Measurements from ENCODE around the gene HYAL3. TPM values are rescaled to one million over a fixed set of nuclear protein-coding genes. Genes with fewer than 3 reads are reported as not detected.
A peak's percentile ranks its signal among the peaks of the same experiment; 100 is the strongest.

HYAL3 gene
- total and polyA plus RNA-seq, 2 of the 13 experiments (the other 11 are each of a cell fraction or from before 2014, with no cell fraction given), result 5.5 to 10.4 TPM

GRCh38 chr3:50319894-50320625 is 20.9 kb upstream of the HYAL3 start (continued):
- no peak for TF ChIP-seq GPN1 (CRISPR knock-in tag; IDR thresholded peaks at IDR 0.05; ENCODE audit: borderline replicate concordance)
- TF ChIP-seq ARNT2 (CRISPR knock-in tag; IDR thresholded peaks at IDR 0.05; ENCODE audit: low read depth), result no peak
- no peak for TF ChIP-seq ZNF605 (CRISPR knock-in tag; IDR thresholded peaks at IDR 0.05)
- no peak for TF ChIP-seq ZBED4 (CRISPR knock-in tag; IDR thresholded peaks at IDR 0.05; ENCODE audit: borderline replicate concordance)
- no peak for TF ChIP-seq ASH2L (IDR thresholded peaks at IDR 0.05; ENCODE audit: insufficient read length, low read depth, low read length)
- no peak for TF ChIP-seq ZNF660 (CRISPR knock-in tag; IDR thresholded peaks at IDR 0.05; ENCODE audit: borderline replicate concordance, low read depth)
- TF ChIP-seq POGK (CRISPR knock-in tag; conservative IDR thresholded peaks at IDR 0.05), result 0 out of 2 replicates have a peak, but pooled peaks have one; percentile 3
- TF ChIP-seq KLF15 (CRISPR knock-in tag; IDR thresholded peaks at IDR 0.05; ENCODE audit: borderline replicate concordance), result no peak
- TF ChIP-seq SKIL (CRISPR knock-in tag; IDR thresholded peaks at IDR 0.05; ENCODE audit: borderline replicate concordance), result no peak
- peak; percentile 48; the same call in 1 of the 2 replicates for TF ChIP-seq ZNF274 (CRISPR knock-in tag; IDR thresholded peaks at IDR 0.05)
- no peak for TF ChIP-seq MEIS1 (CRISPR knock-in tag; IDR thresholded peaks at IDR 0.05; ENCODE audit: borderline replicate concordance)
- TF ChIP-seq ATAD3A (CRISPR knock-in tag; IDR thresholded peaks at IDR 0.05), result no peak
- TF ChIP-seq ZNF83 (CRISPR knock-in tag; IDR thresholded peaks at IDR 0.05; ENCODE audit: borderline replicate concordance), result no peak
- TF ChIP-seq ZNF607 (CRISPR knock-in tag; IDR thresholded peaks at IDR 0.05; ENCODE audit: borderline replicate concordance), result no peak
- no peak for TF ChIP-seq ZNF496 (CRISPR knock-in tag; IDR thresholded peaks at IDR 0.05; ENCODE audit: insufficient replicate concordance)
- 0 out of 2 replicates have a peak, but pooled peaks have one; percentile 13 for TF ChIP-seq ZNF788 (CRISPR knock-in tag; IDR thresholded peaks at IDR 0.05; ENCODE audit: borderline replicate concordance)
- no peak for TF ChIP-seq ZNF468 (CRISPR knock-in tag; IDR thresholded peaks at IDR 0.05)
- no peak for TF ChIP-seq ZNF232 (CRISPR knock-in tag; IDR thresholded peaks at IDR 0.05; ENCODE audit: borderline replicate concordance)
- TF ChIP-seq ELK4 (CRISPR knock-in tag; IDR thresholded peaks at IDR 0.05; ENCODE audit: borderline replicate concordance), result no peak
